NCI-H345 (cell line): ENCODE results near the gene ACP1.

Source experiments
- DNase-seq: peaks from one replicate; lab custom pipeline; 2025; lab: John Stamatoyannopoulos, UW

The ACP1 gene

GRCh38 chr2:280650-281110 is 15.9 kb downstream of the ACP1 start:
- DNase-seq: no peak

GRCh38 chr2:281381-281780 is 16.6 kb downstream of the ACP1 start:
- no peak for DNase-seq

- DNase-seq: no peak
Observed at GRCh38 chr2:282371-283263, 17.9 kb downstream of the ACP1 start.

- DNase-seq: peak; percentile 8
Observed at GRCh38 chr2:283996-284794, 19.4 kb downstream of the ACP1 start.

- DNase-seq: no peak
Observed at GRCh38 chr2:284896-285492, 20.2 kb downstream of the ACP1 start.

GRCh38 chr2:285531-285930 is 20.8 kb downstream of the ACP1 start:
- DNase-seq: no peak

GRCh38 chr2:286035-286434 is 21.3 kb downstream of the ACP1 start:
- no peak for DNase-seq

- DNase-seq: no peak
Observed at GRCh38 chr2:286774-287392, 22.1 kb downstream of the ACP1 start.

- no peak for DNase-seq
Observed at GRCh38 chr2:287471-287885, 22.7 kb downstream of the ACP1 start.

GRCh38 chr2:287911-288757 is 23.4 kb downstream of the ACP1 start, which contains the start of gene ALKAL2:
ALKAL2 (minus strand) TSS chr2:288091; CDS start chr2:287835, 256 bp downstream.
- peak; percentile 17 for DNase-seq

- DNase-seq: no peak
Observed at GRCh38 chr2:288758-289361, 24.1 kb downstream of the ACP1 start.

GRCh38 chr2:289362-290089 is 24.8 kb downstream of the ACP1 start:
- DNase-seq: peak; percentile 23

- DNase-seq: peak; percentile 63
Observed at GRCh38 chr2:290090-290722, 25.5 kb downstream of the ACP1 start.

GRCh38 chr2:295090-295489 is 30.3 kb downstream of the ACP1 start:
- no peak for DNase-seq

GRCh38 chr2:296354-296753 is 31.6 kb downstream of the ACP1 start:
- no peak for DNase-seq

GRCh38 chr2:305366-305765 is 40.6 kb downstream of the ACP1 start:
- DNase-seq: no peak

GRCh38 chr2:309148-309953 is 44.6 kb downstream of the ACP1 start:
- peak; percentile 32 for DNase-seq

- no peak for DNase-seq
Observed at GRCh38 chr2:309954-310510, 45.3 kb downstream of the ACP1 start.
